ENCODE results near the gene AMD1. TPM values are rescaled to one million over a fixed set of nuclear protein-coding genes. Genes with fewer than 3 reads are reported as not detected.
A peak's percentile ranks its signal among the peaks of the same experiment; 100 is the strongest.

Gene AMD1
- total RNA-seq, 2 donors from 2014 or later, result 51.5 to 81.5 TPM

DNA sequence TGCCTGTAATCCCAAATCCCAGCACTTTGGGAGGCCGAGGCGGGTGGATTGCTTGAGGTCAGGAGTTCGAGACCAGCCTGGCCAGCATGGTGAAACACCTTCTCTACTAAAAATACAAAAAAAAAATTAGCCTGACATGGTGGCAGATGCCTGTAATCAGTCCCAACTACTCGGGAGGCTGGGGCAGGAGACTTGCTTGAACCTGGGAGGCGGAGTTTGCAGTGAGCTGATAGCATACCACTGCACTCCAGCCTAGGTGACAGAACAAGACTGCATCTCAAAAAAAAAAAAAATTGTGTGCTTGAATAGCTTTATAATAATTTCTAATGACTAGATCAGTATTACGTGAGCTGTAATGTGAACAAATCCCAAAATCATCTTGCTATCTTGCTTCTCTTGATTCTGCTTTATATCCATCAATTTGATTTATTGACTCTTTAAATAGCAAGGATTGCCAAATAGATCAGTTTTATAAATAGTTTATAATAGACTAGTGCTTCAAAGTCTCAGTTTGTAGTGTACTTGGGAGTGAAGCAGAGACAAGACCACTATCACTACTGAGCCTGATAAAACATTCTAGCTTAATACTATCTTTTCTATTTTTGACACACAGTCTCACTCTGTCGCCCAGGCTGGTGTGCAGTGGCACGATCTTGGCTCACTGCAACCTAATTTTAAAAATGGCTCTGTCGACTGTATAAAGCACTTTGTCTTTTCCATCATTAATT lies 7.1 kb downstream of the AMD1 start:
- H3K4me1 ChIP-seq, result peaks cover 0 to 86% of the 10 kb centered on the region in 2 donors
- TF ChIP-seq, protein P1, sequence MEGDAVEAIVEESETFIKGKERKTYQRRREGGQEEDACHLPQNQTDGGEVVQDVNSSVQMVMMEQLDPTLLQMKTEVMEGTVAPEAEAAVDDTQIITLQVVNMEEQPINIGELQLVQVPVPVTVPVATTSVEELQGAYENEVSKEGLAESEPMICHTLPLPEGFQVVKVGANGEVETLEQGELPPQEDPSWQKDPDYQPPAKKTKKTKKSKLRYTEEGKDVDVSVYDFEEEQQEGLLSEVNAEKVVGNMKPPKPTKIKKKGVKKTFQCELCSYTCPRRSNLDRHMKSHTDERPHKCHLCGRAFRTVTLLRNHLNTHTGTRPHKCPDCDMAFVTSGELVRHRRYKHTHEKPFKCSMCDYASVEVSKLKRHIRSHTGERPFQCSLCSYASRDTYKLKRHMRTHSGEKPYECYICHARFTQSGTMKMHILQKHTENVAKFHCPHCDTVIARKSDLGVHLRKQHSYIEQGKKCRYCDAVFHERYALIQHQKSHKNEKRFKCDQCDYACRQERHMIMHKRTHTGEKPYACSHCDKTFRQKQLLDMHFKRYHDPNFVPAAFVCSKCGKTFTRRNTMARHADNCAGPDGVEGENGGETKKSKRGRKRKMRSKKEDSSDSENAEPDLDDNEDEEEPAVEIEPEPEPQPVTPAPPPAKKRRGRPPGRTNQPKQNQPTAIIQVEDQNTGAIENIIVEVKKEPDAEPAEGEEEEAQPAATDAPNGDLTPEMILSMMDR (IDR thresholded peaks at IDR 0.05), result no peak
- H3K27ac ChIP-seq, result peak overlapping the region; percentile 40 to 78

DNA sequence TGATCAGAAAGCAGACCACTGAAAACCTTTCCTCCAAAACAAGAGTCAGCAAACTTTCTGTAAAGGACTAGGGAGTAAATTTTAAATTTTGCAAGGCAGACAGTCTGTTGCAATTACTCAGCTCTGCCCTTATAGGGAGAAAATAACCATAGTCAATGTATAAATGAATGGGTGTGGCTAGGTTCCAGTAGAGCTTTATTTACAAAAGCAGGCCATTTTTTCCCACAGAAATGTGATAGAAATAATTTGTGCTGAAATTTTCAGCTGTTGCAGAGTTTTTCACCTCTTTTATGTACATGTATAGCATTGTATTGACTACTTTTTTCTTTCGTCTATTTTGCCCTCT lies 7.7 kb downstream of the AMD1 start:
- H3K27ac ChIP-seq, result peak overlapping the region; percentile 40 to 78
- no peak for DNase-seq (ENCODE audit: low spot score)
- no peaks in the 10 kb centered on the region for H3K9me3 ChIP-seq
- TF ChIP-seq, protein P1 (IDR thresholded peaks at IDR 0.05), result no peak
- no peaks in the 10 kb centered on the region for H3K36me3 ChIP-seq
- no peak overlapping the region for H3K4me3 ChIP-seq
- H3K27me3 ChIP-seq, result no peaks in the 10 kb centered on the region
- H3K4me1 ChIP-seq, result peaks cover 0 to 81% of the 10 kb centered on the region in 2 donors

More for the DNA sequence above, 7.1 kb downstream of the AMD1 start:
- no peak for DNase-seq (ENCODE audit: low spot score)
- H3K27me3 ChIP-seq, result no peaks in the 10 kb centered on the region
- H3K36me3 ChIP-seq, result no peaks in the 10 kb centered on the region
- no peaks in the 10 kb centered on the region for H3K9me3 ChIP-seq
- no peak overlapping the region for H3K4me3 ChIP-seq

DNA sequence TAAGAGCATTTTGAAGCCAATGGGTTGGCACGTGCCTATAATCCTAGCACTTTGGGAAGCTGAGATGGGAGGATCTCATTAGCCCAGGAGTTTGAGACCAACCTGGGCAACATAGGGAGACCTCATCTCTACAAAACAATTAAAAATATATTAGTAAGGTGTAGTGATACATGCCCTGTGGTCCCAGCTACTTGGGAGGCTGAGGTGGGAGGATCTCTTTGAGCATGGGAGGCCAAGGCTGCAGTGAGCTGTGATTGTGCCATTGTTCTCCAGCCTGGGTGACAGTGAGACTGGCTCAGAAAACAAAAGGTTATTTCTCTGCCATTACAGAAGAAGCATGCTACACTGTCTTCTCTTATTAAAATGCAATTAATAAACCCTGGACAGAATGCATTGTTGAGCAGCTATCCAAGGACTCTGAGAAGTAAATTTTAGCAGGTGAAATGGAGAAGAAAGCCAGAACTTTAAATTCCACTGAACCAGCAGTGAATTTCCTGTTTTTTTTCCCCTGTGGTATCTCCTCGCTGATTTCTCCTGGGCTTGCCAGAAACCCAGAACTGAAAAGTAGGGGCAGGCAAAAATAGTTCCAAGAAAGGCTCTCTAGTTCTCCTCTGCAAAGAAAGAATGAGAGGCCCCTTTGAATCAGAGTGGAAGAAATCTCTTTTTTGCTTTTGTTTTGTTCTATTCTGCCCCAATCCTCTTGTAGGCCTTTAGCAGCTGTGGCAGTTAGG lies 8.4 kb downstream of the AMD1 start:
- TF ChIP-seq, protein P1 (IDR thresholded peaks at IDR 0.05), result no peak
- peak overlapping the region in 1 of 2 donors; percentile 78 for H3K27ac ChIP-seq
- H3K36me3 ChIP-seq, result no peaks in the 10 kb centered on the region

GRCh38 chr6:110884321-110884720 lies 9.7 kb downstream of the AMD1 start:
- TF ChIP-seq, protein P1 (IDR thresholded peaks at IDR 0.05), result no peak
- no peak overlapping the region for H3K4me3 ChIP-seq

More for the DNA sequence above, 8.4 kb downstream of the AMD1 start:
- no peak for DNase-seq (ENCODE audit: low spot score)
- H3K27me3 ChIP-seq, result no peaks in the 10 kb centered on the region
- no peaks in the 10 kb centered on the region for H3K9me3 ChIP-seq
- H3K4me3 ChIP-seq, result no peak overlapping the region
- H3K4me1 ChIP-seq, result peaks cover 0 to 73% of the 10 kb centered on the region in 2 donors

DNA sequence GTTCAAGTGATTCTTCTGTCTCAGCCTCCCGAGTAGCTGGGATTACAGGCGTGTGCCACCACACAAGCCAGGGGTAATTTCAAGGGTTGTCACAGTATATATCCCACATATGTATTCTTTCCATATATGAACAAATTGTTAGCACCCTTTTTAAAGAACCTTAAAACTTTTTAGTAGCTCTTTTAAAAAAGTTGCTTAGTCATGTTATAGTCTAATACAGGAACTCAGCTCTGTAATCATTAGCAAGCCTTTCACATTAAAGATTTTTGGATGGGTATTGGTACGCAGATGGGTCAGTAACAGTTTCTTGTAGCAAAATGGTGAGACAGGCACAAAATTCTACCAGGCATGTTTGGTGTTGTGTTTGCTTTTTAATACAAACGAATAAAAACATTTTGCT lies 10.9 kb downstream of the AMD1 start:
- Histone ChIP-seq H3K4me1 (peaks cover 0 to 48% of the 10 kb centered on the region in 2 donors), H3K4me3 (no peak overlapping the region), H3K27ac (peak overlapping the region; percentile 5 to 38), H3K9me3 (no peaks in the 10 kb centered on the region), H3K36me3 (peaks cover 12% of the 10 kb centered on the region), H3K27me3 (no peaks in the 10 kb centered on the region)
- TF ChIP-seq, protein P1 (IDR thresholded peaks at IDR 0.05), result no peak
- DNase-seq (ENCODE audit: low spot score), result no peak

More at GRCh38 chr6:110884321-110884720, 9.7 kb downstream of the AMD1 start:
- H3K27me3 ChIP-seq, result no peaks in the 10 kb centered on the region
- H3K9me3 ChIP-seq, result no peaks in the 10 kb centered on the region
- H3K27ac ChIP-seq, result no peak overlapping the region
- no peaks in the 10 kb centered on the region for H3K36me3 ChIP-seq
- H3K4me1 ChIP-seq, result peaks cover 0 to 60% of the 10 kb centered on the region in 2 donors
- DNase-seq (ENCODE audit: low spot score), result no peak
